ENCODE data around the gene ITGB6.

Gene ITGB6

GRCh38 chr2:160221391-160222276 lies 21.6 kb upstream of the ITGB6 start:
- TF ChIP-seq TCF12 (IDR thresholded peaks at IDR 0.05; ENCODE audit: low read depth) (peak; percentile 81; the same call in 1 of the 2 replicates), FOXM1 (IDR thresholded peaks at IDR 0.05; ENCODE audit: borderline replicate concordance, low read depth) (peak; percentile 59; the same call in 1 of the 2 replicates), RAD21 (IDR thresholded peaks at IDR 0.05; ENCODE audit: low read depth) (no peak; the same call in 1 of the 2 replicates), TAF1 (IDR thresholded peaks at IDR 0.05; ENCODE audit: low read depth) (0 out of 2 replicates have a peak, but pooled peaks have one; percentile 28), YY1 (IDR thresholded peaks at IDR 0.05; ENCODE audit: low read depth) (no peak), NFIC (IDR thresholded peaks at IDR 0.05) (peak; percentile 81), CREB1 (IDR thresholded peaks at IDR 0.05; ENCODE audit: low read depth) (no peak), USF1 (IDR thresholded peaks at IDR 0.05) (no peak; the same call in 1 of the 2 replicates), EGR1 (IDR thresholded peaks at IDR 0.05) (no peak), EP300 (IDR thresholded peaks at IDR 0.05; ENCODE audit: borderline replicate concordance) (peak; percentile 74), MAX (IDR thresholded peaks at IDR 0.05) (peak; percentile 81), REST (IDR thresholded peaks at IDR 0.05; ENCODE audit: low read depth) (no peak), CEBPB (IDR thresholded peaks at IDR 0.05) (no peak), TEAD4 (IDR thresholded peaks at IDR 0.05) (peak; percentile 84), ZBTB7A (IDR thresholded peaks at IDR 0.05; ENCODE audit: low read depth) (no peak)

- peak; percentile 43 for TF ChIP-seq RAD21 (IDR thresholded peaks at IDR 0.05; ENCODE audit: low read depth)
- no peak for TF ChIP-seq TAF1 (IDR thresholded peaks at IDR 0.05; ENCODE audit: low read depth)
Measured at GRCh38 chr2:160220545-160221009, 20.5 kb upstream of the ITGB6 start.

- TF ChIP-seq EP300 (IDR thresholded peaks at IDR 0.05; ENCODE audit: borderline replicate concordance) (no peak), TEAD4 (IDR thresholded peaks at IDR 0.05) (no peak), CEBPB (IDR thresholded peaks at IDR 0.05) (no peak), CREB1 (IDR thresholded peaks at IDR 0.05; ENCODE audit: low read depth) (no peak), FOXM1 (IDR thresholded peaks at IDR 0.05; ENCODE audit: borderline replicate concordance, low read depth) (no peak), YY1 (IDR thresholded peaks at IDR 0.05; ENCODE audit: low read depth) (no peak), TAF1 (IDR thresholded peaks at IDR 0.05; ENCODE audit: low read depth) (no peak), TCF12 (IDR thresholded peaks at IDR 0.05; ENCODE audit: low read depth) (no peak), USF1 (IDR thresholded peaks at IDR 0.05) (no peak), MAX (IDR thresholded peaks at IDR 0.05) (no peak), RAD21 (IDR thresholded peaks at IDR 0.05; ENCODE audit: low read depth) (no peak), NFIC (IDR thresholded peaks at IDR 0.05) (no peak), REST (IDR thresholded peaks at IDR 0.05; ENCODE audit: low read depth) (no peak), EGR1 (IDR thresholded peaks at IDR 0.05) (no peak), ZBTB7A (IDR thresholded peaks at IDR 0.05; ENCODE audit: low read depth) (no peak)
Measured at GRCh38 chr2:160220026-160220425, 20.0 kb upstream of the ITGB6 start.

GRCh38 chr2:160214461-160215445 lies 14.7 kb upstream of the ITGB6 start:
- TF ChIP-seq YY1 (IDR thresholded peaks at IDR 0.05; ENCODE audit: low read depth) (0 out of 2 replicates have a peak, but pooled peaks have one; percentile 50), CEBPB (IDR thresholded peaks at IDR 0.05) (no peak), RAD21 (IDR thresholded peaks at IDR 0.05; ENCODE audit: low read depth) (no peak), FOXM1 (IDR thresholded peaks at IDR 0.05; ENCODE audit: borderline replicate concordance, low read depth) (peak; percentile 49; the same call in 1 of the 2 replicates), CREB1 (IDR thresholded peaks at IDR 0.05; ENCODE audit: low read depth) (no peak), TAF1 (IDR thresholded peaks at IDR 0.05; ENCODE audit: low read depth) (no peak), EGR1 (IDR thresholded peaks at IDR 0.05) (no peak), NFIC (IDR thresholded peaks at IDR 0.05) (peak; percentile 96), EP300 (IDR thresholded peaks at IDR 0.05; ENCODE audit: borderline replicate concordance) (peak; percentile 88), ZBTB7A (IDR thresholded peaks at IDR 0.05; ENCODE audit: low read depth) (0 out of 2 replicates have a peak, but pooled peaks have one; percentile 33), USF1 (IDR thresholded peaks at IDR 0.05) (no peak), REST (IDR thresholded peaks at IDR 0.05; ENCODE audit: low read depth) (0 out of 2 replicates have a peak, but pooled peaks have one; percentile 8), TCF12 (IDR thresholded peaks at IDR 0.05; ENCODE audit: low read depth) (peak; percentile 87), TEAD4 (IDR thresholded peaks at IDR 0.05) (peak; percentile 84)
